HEK293T (cell line): ENCODE results near the gene SPDYE6.
A peak's percentile ranks its signal among the peaks of the same experiment; 100 is the strongest.
"Not testable (repeated sequence)": the region's sequence is repeated elsewhere in the genome, so short reads cannot be mapped to it uniquely, and the experiment has no call there.

ENCODE experiments used
- CTCF ChIA-PET: fragments of 350-600 bp; formaldehyde crosslinking; extraction: SDS; loops from one replicate; lab custom pipeline; 2021; ENCODE audit warnings: antibody characterized with exemption, inconsistent platforms; lab: Yijun Ruan, JAX
- POLR2A ChIA-PET: fragments of 350-600 bp; formaldehyde crosslinking; extraction: SDS; loops from one replicate; lab custom pipeline; 2020; ENCODE audit warnings: antibody characterized with exemption, inconsistent platforms; lab: Yijun Ruan, JAX
- DNase-seq: peaks from one replicate; pipeline ENCODE4 v3.0.0; 2012; ENCODE audit warnings: mixed read lengths; ENCODE audit errors: extremely low spot score
- ARNT ChIP-seq: fragments of 450-650 bp; IDR thresholded peaks from 2 replicates; pipeline ENCODE4 v1.6.1; 2017; ENCODE audit warnings: mild to moderate bottlenecking
- BHLHE40 ChIP-seq: fragments of 450-650 bp; IDR thresholded peaks from 2 replicates; pipeline ENCODE4 v1.6.1; 2016; ENCODE audit warnings: mild to moderate bottlenecking, moderate library complexity, borderline replicate concordance
- CTBP1 ChIP-seq: fragments of 450-650 bp; IDR thresholded peaks from 2 replicates; pipeline ENCODE4 v1.6.1; 2016; ENCODE audit warnings: borderline replicate concordance
- FOXA1 ChIP-seq: fragments of 450-650 bp; IDR thresholded peaks from 2 replicates; pipeline ENCODE4 v1.6.1; 2016; ENCODE audit warnings: mild to moderate bottlenecking
- FOXM1 ChIP-seq: fragments of 450-650 bp; IDR thresholded peaks from 2 replicates; pipeline ENCODE4 v1.6.1; 2017; ENCODE audit warnings: mild to moderate bottlenecking, borderline replicate concordance
- HDGF ChIP-seq: fragments of 450-650 bp; IDR thresholded peaks from 2 replicates; pipeline ENCODE4 v1.6.1; 2017; ENCODE audit warnings: antibody characterized with exemption, borderline replicate concordance
- LEF1 ChIP-seq: fragments of 450-650 bp; IDR thresholded peaks from 2 replicates; pipeline ENCODE4 v1.6.1; 2017; ENCODE audit warnings: mild to moderate bottlenecking, borderline replicate concordance
- SUZ12 ChIP-seq: fragments of 450-650 bp; IDR thresholded peaks from 2 replicates; pipeline ENCODE4 v1.6.1; 2016; ENCODE audit warnings: mild to moderate bottlenecking
- TARDBP ChIP-seq: fragments of 450-650 bp; IDR thresholded peaks from 2 replicates; pipeline ENCODE4 v1.6.1; 2016
- ZNF384 ChIP-seq: fragments of 450-650 bp; IDR thresholded peaks from 2 replicates; pipeline ENCODE4 v1.6.1; 2016

SPDYE6 gene, protein sequence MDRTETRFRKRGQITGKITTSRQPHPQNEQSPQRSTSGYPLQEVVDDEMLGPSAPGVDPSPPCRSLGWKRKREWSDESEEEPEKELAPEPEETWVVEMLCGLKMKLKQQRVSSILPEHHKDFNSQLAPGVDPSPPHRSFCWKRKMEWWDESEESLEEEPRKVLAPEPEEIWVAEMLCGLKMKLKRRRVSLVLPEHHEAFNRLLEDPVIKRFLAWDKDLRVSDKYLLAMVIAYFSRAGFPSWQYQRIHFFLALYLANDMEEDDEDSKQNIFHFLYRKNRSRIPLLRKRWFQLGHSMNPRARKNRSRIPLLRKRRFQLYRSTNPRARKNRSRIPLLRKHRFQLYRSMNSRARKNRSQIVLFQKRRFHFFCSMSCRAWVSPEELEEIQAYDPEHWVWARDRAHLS

DNA sequence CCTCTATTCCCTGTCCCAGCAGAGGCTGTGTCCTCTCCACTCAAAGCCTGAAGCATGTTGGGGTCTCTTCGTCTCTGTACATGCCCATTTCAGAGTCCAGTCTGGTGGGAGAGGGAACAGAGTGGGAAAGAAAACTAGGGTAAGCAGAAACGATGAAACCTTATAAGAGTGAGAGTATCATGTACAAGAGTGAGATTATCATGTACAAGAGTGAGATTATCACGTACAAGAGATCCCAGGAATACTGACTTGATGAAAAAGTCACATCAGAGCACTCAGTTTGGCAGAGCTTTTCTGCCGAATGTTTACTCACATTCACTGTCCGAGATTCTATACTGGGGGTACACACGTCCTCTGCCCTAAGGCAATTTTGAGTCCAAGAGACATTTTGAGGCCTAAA lies at the start of gene SPDYE6:
Gene SPDYE6, minus strand, starts transcription at position 101 of the 400 bp plus-strand sequence. CDS start 421 bp downstream, outside the sequence.
- POLR2A ChIA-PET, CTCF ChIA-PET, DNase-seq: not testable (repeated sequence)

DNA sequence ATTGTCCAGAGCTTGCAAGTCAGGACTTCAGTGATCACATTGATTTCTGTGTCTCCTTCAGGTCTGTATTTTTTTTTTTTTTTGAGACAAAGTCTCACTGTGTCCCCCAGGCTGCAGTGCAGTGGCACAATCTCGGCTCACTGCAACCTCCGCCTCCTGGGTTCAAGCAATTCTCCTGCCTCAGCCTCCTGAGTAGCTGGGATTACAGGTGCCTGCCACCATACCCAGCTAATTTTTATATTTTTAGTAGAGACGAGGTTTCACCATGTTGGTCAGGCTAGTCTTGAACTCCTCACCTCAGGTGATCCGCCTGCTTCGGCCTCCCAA lies 48.6 kb upstream of the SPDYE6 start:
- POLR2A ChIA-PET, DNase-seq: not testable (repeated sequence)
- CTCF ChIA-PET, result interaction anchor here (0.7 kb wide), 1 partner anchor 9 kb away, joined by 3 read pairs; the partner anchor contains the start of gene PRKRIP1

DNA sequence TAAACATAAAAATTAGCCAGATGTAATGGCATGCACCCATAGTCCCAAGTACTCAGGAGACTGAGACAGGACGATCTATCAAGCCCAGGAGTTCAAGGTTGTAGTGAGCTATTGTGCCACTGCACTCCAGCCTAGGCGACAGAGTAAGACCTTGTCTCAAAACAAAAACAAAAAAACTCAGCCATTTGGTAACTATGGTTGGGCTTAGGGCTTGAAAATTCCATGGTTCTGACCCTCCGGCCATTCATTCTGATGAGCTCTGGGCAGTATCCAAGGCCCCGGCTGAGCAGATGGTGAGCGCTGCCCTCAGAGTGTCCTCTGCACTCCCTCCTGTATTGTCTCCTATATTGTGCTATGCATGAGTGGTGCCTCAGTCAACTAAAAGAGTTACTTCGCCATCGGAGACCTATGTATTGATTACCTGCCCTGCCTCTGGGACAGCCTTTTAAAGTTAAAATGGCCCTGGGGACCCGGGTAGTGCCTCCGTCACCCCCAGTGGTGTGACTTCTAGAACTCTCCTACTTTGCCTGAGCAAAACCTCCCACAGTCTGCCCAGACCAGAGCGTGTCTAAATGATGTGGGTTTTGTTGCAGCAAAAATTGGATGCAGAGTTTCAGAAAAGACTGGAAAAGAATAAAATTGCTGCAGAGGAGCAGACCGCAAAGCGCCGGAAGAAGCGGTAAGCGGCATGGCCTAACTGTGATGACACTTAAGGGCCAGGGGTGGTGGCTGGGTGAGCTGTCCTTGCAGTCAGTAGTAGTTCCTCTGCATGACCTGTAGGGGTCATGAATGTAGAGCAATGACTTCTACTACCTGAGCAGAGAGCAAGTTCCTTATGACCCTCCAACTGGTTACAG lies 48.0 kb upstream of the SPDYE6 start:
- DNase-seq, result peak; percentile 75
- CTCF ChIA-PET, result interaction anchor here (0.7 kb wide), 1 partner anchor 8 kb away, joined by 3 read pairs; the partner anchor contains the start of gene PRKRIP1
- POLR2A ChIA-PET, result no interaction called here
- TF ChIP-seq CTBP1, result no peak

DNA sequence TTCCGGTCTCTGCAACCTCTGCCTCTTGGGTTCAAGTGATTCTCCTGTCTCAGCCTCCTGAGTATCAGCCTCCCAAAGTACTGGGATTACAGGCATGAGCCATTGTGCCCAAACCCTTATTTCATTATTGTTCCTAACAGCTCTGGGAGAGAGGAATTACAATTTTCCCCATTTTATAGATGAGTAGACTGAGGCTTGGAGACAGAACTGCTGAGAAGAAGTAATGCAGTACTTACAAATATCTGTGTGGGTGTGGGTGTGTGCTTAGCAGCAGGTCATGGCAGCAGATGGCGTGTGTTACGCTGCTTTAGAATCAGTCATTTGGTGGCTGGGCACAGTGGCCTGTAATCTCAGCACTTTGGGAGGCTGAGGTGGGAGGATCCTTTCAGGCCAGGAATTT lies 47.3 kb upstream of the SPDYE6 start:
- ChIA-PET CTCF (no interaction called here), POLR2A (no interaction called here)
- TF ChIP-seq ZNF384 (no peak), FOXM1 (no peak), FOXA1 (no peak), ARNT (no peak), LEF1 (no peak)
- DNase-seq, result no peak

DNA sequence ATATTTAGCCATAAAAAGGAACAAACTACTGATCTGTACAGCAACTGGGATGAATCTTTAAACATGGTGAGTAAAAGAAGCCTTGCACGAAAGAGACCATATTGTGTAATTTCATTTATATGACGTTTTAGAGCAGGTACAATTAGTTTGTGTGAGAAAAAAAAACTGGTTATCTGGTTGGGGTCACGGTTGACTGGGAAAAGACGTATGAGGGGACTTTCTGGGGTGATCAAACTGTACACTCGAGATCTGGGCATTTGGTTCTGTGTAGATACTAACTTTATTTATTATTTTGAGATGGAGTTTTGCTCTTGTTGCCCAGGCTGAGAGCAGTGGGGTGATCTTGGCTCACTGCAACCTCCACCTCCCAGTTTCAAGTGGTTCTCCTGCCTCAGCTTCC lies 44.1 kb upstream of the SPDYE6 start:
- no peak for DNase-seq
- ChIA-PET POLR2A (no interaction called here), CTCF (no interaction called here)
- TF ChIP-seq FOXM1, result no peak
- no peak for TF ChIP-seq SUZ12
- TF ChIP-seq ARNT, result no peak

DNA sequence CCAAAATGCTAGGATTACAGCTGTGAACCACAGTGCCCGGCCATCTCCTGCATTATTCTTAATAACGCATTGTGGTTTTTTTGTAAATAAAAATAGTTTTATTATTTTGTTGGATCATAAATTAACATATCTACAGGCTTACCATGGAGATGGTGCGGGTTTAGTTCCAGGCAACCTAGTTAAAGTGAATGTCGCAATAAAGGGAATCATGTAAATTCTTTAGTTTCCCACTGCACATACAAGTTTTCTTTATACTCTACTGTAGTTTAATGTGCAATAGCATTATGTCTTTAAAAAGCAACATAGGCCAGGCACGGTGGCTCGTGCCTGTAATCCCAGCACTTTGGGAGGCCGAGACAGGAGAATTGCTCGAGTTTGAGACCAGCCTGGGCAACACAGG lies 42.3 kb upstream of the SPDYE6 start:
- POLR2A ChIA-PET, result no interaction called here
- no peak for DNase-seq
- CTCF ChIA-PET, result no interaction called here
- TF ChIP-seq TARDBP (no peak), HDGF (no peak), BHLHE40 (no peak), SUZ12 (no peak), FOXA1 (no peak), LEF1 (no peak)

DNA sequence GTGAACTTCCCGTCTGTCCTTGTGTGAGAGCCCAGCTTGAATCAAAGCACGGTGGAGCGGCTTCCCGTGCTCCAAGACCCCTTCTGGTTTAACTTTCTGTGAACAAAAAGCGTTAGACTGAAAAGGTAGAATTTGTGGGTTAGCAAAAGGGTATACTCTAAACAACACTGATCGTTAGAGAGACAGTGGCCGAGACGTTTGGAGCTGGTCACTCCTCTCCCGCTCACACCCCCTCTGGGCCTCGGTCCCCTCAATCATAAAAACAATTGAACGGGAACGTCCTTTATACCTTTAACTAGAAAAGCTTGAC lies 40.4 kb upstream of the SPDYE6 start:
- ChIA-PET POLR2A (interaction anchor here (0.7 to 1.2 kb wide), 2 partner anchors 16 to 113 kb away, joined by 3 to 4 read pairs; no protein-coding TSS in a partner anchor), CTCF (interaction anchor here (1.6 kb wide), 1 partner anchor 16 kb away, joined by 4 read pairs; no protein-coding TSS in a partner anchor)
- DNase-seq, result no peak
- TF ChIP-seq LEF1 (no peak), CTBP1 (no peak), FOXA1 (no peak)

DNA sequence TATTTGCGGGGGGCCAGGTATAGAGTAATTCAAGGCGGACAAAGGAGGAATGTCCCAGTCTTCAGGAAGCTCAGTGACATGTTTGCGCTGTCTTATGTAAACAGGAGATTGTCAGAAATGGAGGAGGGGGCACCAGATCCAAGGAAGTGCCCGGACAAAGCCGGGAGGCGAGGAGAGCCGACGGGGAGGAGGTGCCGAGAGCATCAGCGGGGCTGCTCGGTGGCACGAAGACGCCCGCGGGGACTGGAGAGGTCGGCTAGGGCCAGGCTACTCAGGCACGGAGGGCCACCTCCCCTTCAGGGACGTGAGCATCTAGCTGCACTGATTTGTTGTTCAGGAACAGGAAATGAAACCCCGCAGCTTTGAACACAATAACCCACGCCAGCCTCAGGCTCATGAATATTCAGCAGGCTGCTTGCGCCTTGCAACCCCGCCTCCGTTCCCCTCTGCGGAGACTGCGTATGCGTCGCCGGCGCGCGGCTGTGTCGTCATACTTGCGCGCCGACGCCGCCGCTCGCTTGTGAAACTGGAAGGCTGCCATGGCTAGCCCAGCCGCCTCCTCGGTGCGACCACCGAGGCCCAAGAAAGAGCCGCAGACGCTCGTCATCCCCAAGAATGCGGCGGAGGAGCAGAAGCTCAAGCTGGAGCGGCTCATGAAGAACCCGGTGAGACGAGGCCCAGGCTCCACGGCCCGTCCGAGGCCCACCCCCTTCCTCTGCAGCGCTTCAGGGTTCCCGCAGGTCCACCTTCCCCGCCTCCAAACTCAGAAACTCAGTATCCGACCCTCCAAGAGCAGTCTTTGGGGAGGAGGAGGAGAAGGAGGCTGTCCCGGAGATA lies 39.8 kb upstream of the SPDYE6 start, which contains the start of gene PRKRIP1:
Gene PRKRIP1, plus strand, starts transcription at position 491 of the 837 bp plus-strand sequence. Its CDS starts 49 bp downstream, at position 540.
- CTCF ChIA-PET, result interaction anchor here (0.7 to 1.6 kb wide), 4 partner anchors 8 to 17 kb away, joined by 3 to 4 read pairs (median 3); no protein-coding TSS in a partner anchor
- POLR2A ChIA-PET, result interaction anchor here (0.7 to 1.5 kb wide), 6 partner anchors 16 to 112 kb away, joined by 3 to 4 read pairs (median 4); partner anchors contain the start of genes ALKBH4 and LRWD1
- DNase-seq, result peak; percentile 93
- no peak for TF ChIP-seq ZNF384
- no peak for TF ChIP-seq LEF1

DNA sequence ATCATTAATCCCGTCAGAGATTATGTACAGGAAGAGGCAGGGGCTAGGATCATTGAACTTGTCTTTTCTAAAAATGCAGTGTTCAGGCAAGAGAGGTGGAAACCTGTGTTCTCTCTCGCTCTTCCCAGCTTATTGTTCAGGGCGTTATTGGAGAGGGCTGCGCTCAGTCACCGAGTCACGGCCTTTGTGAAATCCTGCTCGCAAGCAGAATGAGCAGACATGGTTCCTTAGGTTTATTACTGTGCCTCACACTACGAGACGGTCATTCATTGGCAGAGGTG lies 39.3 kb upstream of the SPDYE6 start:
- ChIA-PET CTCF (interaction anchor here (0.7 to 1.6 kb wide), 4 partner anchors 9 to 18 kb away, joined by 3 to 4 read pairs (median 3); no protein-coding TSS in a partner anchor), POLR2A (interaction anchor here (1.0 to 1.5 kb wide), 4 partner anchors 32 to 105 kb away, joined by 3 to 4 read pairs (median 4); partner anchors contain the start of genes ALKBH4 and LRWD1)
- DNase-seq, result no peak
- TF ChIP-seq FOXA1 (no peak), CTBP1 (no peak), LEF1 (no peak), FOXM1 (no peak), BHLHE40 (no peak)
